ENCODE data around the gene ABCD3. TPM values are rescaled to one million over a fixed set of nuclear protein-coding genes. Genes with fewer than 3 reads are reported as not detected.

Gene ABCD3
- total and polyA plus RNA-seq, 2 of the 13 experiments (the other 11 are each of a cell fraction or from before 2014, with no cell fraction given): 27.5 to 166 TPM

GRCh38 chr1:94385308-94385929 lies 32.8 kb upstream of the ABCD3 start (continued):
- no peak for TF ChIP-seq LRRFIP1 (CRISPR knock-in tag; conservative IDR thresholded peaks at IDR 0.05)
- no peak for TF ChIP-seq GATA4 (IDR thresholded peaks at IDR 0.05; ENCODE audit: borderline replicate concordance, low read depth)
- no peak for TF ChIP-seq ATAD3A (CRISPR knock-in tag; IDR thresholded peaks at IDR 0.05)
- TF ChIP-seq ZNF280B (CRISPR knock-in tag; IDR thresholded peaks at IDR 0.05; ENCODE audit: borderline replicate concordance): no peak
- no peak for TF ChIP-seq CEBPG (CRISPR knock-in tag; IDR thresholded peaks at IDR 0.05)
- TF ChIP-seq BORCS8-MEF2B (CRISPR knock-in tag; IDR thresholded peaks at IDR 0.05): no peak
- TF ChIP-seq ZNF691 (CRISPR knock-in tag; IDR thresholded peaks at IDR 0.05; ENCODE audit: borderline replicate concordance, low read depth): no peak
- no peak for TF ChIP-seq SP1 (IDR thresholded peaks at IDR 0.05)
- 0 out of 2 replicates have a peak, but pooled peaks have one; percentile 13 for TF ChIP-seq SP1 (CRISPR knock-in tag; IDR thresholded peaks at IDR 0.05)
- no peak for TF ChIP-seq ZNF207 (IDR thresholded peaks at IDR 0.05; ENCODE audit: borderline replicate concordance)
- TF ChIP-seq MED13 (CRISPR knock-in tag; IDR thresholded peaks at IDR 0.05): 0 out of 2 replicates have a peak, but pooled peaks have one; percentile 3
- no peak for TF ChIP-seq ZNF577 (CRISPR knock-in tag; IDR thresholded peaks at IDR 0.05; ENCODE audit: borderline replicate concordance, low read depth)
- TF ChIP-seq SCMH1 (CRISPR knock-in tag; IDR thresholded peaks at IDR 0.05; ENCODE audit: borderline replicate concordance): no peak
- no peak for TF ChIP-seq ZBTB46 (CRISPR knock-in tag; IDR thresholded peaks at IDR 0.05; ENCODE audit: borderline replicate concordance)
- no peak for TF ChIP-seq HDAC2 (CRISPR knock-in tag; IDR thresholded peaks at IDR 0.05)
- TF ChIP-seq FUBP1 (CRISPR knock-in tag; IDR thresholded peaks at IDR 0.05; ENCODE audit: borderline replicate concordance): no peak
- TF ChIP-seq PRDM10 (CRISPR knock-in tag; IDR thresholded peaks at IDR 0.05; ENCODE audit: low read depth): no peak

All from HepG2 (cell line).